Activated CD4-positive, alpha-beta T cell treated with anti-CD3 and anti-CD28 coated beads, Interleukin-2, Interleukin-4, amounts not matched to agents 100 ng/mL and 50 ng/mL, durations not matched to agents 16 hours and 8 hours (primary cell): Measurements from ENCODE around the gene PARD3B.

Experiments used
- DNase-seq: peaks from one replicate; pipeline ENCODE4 v3.0.0-alpha.2; 2020; ENCODE audit warnings: low spot score

Gene PARD3B

DNA sequence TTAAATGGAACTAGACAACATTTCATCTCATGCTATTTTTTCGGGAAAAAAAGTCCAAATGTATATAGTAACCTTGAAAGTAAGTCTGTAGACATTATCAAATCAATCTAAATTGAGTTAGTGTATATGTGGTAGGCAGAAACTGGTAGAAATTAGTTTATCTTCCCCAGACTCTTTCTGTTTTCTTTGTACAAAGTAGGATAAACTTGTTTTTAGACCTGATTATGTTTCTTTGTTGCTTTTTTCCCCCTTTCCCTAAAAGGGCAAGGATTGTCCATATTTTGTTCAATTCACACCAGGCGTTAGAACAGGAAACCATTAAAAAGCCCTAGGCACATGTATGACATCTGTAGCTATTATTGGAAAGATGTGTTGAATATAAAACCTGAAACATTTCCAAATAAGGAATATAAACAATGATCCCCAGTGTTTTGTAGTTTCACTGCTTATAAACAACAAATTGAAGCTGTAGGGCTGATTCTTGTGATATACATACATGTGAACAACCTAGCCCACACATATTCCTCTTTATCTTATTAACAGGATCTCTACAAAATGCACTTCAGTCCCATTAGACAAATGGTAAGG lies 528.3 kb downstream of the PARD3B start:
- DNase-seq: no peak

DNA sequence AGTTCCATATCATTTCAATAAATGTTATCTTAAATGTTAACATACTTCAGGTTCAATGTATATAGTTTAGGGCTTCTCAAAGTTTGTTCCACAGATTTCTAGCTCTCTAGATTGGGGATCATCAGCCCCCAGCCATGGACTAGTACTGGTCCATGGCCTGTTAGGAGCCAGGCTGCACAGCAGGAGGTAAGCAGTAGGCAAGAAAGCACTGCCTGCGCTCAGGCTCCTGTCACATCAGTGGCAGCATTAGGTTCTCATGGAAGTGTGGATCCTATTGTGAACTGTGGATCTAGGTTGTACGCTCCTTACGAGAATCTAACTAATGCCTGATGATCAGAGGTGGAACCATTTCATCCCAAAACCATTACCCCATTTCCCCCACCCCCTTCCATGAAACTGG lies 531.1 kb downstream of the PARD3B start:
- DNase-seq: no peak

DNA sequence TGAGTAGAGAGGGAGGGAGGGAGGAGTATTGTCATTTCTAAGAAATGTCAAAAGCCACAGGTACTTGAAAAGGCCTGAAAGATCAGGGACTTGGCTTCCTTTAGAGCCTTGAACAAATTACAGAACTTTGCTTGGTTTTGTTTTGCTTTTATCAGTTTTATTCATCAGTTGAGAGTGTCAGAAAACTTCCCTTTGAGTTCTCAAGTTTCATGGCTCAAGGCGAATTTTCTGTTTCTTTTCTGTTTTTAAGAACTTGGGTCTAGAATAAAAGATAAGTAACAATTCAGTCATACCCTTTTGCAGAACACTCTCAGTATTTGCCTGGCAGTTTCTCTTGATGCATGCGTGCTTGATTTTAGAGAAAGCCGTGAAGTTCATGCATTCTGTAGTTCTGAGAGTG lies 531.9 kb downstream of the PARD3B start:
- peak; percentile 27 for DNase-seq

DNA sequence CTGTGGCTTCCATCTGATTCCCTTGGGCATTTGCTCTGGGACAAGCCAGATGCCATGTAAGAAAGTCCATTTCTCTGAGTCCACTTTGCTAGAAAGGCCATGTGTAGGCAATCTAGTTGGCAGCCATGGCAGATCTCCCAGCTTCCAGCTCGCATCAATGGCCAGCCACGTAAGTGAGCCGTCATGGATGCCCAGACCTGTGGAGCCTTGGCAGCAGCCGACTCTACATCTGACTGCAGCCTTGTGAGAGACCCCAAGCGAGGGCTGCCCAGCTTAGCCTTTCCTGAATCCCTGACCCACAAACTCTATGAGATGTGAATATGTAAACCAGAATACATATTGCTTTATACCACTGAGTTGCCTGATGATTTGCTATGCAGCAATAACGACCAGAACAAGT lies 533.5 kb downstream of the PARD3B start:
- no peak for DNase-seq

DNA sequence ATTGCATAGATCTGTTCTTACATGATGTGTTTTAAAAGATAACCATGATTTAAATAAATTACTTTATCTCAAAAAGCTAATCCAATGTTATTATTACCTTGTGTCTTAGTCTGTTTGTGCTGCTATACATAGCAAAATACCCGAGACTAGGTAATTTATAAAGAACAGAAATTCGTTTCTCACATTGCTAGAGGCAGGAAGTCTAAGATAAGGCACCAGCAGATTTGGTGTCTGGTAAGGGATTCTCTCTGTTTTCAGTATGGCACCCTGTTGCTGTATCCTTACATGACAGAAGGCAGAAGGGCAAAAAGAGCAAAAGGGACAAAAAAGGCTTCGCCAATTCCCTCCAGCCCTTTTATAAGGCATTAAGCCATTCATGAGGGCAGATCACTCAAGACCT lies 533.9 kb downstream of the PARD3B start:
- DNase-seq: no peak

DNA sequence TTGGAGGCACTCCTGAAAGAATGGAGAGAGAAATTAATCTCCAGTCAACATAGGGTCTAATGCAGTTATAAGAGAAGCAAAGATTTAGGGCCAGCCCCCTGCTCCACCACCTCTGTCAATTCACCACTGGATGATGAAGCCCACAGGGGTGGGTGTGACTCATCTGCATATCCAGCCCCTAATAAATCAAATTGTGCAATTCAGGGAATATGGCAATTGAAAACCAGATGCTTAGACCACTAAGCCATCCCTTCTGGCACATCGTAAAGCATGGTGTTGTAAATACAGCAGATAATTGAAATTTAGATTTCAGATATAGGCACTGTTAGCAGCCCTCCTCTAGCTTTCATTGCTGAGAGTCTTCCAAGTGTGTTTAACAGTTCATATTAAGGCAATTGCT lies 541.4 kb downstream of the PARD3B start:
- DNase-seq: no peak

DNA sequence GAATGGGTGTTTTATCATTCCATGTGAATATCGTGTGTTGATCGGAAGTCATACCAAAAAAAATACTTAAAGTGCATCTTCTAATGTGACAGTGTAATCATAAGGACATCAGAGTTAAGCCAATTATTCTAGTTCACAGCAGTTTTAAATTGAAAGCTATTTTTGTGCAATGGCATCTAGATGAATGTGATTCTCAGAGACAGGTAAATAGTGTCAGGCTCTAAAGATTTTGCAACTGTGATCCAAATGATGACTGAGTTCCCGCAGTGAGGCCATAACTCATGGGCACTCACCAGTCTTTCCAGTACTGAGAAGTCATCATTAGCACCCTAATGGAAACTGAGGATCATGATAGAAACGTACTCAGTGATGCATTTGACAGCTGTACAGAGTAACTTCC lies 542.6 kb downstream of the PARD3B start:
- no peak for DNase-seq

DNA sequence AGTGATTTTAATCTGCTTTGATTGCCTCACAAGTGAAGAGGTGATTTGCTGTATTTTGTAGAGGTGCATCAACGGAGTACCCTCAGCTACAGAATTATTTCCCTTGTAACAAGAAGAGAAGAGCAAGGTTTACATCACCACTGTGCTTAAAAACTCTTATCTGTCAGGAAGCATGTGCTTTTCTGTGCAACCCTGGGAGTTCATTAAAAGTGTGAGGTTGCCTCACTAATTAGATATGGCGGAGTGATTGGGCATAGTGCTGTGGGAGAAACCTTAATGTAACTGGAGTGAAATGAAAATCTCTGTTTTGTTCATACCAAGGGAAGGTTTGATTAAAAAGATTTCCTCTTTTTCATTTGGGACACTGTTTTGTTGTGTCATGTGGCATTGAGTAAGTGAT lies 544.7 kb downstream of the PARD3B start:
- DNase-seq: no peak

DNA sequence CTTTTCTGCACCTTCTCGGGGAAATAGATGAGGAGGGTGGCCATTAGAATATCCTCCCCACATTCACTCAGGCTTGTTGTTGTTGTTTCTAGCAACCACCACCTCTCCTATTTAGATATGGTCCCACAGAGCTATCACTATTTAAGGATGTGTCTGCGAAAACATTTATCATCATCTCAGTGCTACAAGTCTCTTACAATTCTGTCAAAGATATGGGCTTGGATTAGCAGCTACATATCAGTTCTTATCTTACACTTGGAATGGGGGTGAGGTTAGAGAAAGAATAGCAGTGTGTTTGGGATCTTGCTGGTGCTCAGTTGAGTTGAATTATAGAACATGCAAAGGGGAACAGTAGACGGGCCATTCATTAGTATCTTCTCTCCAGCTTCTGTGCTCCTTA lies 546.1 kb downstream of the PARD3B start:
- DNase-seq: no peak

DNA sequence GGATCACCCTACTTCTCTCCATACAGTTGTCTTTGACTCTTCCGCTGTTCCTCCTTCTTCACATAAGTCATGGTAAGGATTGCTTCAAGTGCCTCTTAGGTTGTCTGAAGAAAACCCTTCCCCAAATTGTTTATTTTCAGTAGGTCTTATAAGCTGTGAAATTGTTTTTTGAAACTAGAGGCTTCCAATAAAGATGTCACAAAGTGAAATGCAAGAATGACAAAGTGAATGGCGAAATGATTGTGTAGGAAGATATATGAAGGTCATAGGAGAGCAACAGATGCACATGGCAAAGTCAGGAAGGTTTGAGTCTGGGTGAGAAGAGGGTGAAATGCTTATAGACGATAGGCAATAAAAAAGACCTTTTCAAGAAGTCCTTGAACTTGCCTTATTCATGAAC lies 548.8 kb downstream of the PARD3B start:
- DNase-seq: no peak

DNA sequence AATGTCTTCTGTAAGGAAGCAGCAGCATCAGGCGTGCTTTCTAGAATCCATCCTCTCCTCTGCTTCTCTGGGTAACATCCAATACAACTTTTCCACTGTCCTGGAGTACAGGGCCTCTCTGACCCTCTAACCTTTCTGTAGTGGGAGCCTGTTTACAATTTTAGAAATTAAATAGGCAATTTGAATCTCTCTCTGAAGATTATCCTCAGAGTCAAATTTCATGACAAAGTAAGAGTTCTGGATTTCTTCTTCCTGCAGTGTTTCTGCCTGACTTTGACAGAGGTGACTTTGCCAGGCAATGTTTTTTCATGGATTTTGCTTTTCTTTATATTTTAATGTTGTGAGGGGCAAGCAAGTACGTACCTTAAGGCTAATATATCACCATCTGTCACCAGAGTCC lies 558.4 kb downstream of the PARD3B start:
- DNase-seq: no peak

DNA sequence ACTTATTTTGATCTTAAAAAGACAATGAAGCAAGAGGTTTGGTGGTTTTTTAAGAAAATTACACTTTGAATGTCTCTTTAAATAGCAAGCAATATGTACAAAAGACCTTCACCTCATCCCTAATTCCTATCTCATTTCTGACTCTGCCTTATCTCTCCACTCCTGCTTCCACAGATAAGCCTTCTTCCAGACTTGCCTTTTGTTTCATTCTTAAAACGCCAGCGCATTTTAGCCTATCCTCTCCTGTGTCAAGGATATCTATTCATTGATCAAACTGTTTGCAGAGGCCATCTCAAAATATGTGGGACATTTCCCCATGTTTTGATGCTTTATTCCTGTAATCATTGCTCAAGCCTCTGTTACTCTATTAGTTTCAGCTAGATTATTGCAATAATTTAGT lies 562.5 kb downstream of the PARD3B start:
- DNase-seq: no peak

DNA sequence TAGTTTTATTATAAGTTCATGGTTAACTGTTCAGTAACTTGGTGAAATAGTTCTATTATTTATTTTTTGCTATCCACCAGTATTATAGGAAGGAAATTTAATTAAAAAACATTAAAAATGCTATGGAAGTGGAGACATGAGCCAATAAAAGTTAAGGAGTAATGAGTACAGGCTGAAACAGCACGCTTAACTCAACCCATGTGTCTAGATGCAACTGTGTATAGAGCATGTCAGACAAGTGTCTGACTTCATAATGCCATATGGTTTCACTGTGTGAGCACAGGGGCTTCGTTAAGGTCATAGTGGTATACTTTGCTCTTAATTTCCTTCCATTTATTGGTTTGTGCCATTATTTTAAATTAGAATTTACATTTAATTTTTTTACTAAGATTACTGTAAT lies 570.2 kb downstream of the PARD3B start:
- no peak for DNase-seq

DNA sequence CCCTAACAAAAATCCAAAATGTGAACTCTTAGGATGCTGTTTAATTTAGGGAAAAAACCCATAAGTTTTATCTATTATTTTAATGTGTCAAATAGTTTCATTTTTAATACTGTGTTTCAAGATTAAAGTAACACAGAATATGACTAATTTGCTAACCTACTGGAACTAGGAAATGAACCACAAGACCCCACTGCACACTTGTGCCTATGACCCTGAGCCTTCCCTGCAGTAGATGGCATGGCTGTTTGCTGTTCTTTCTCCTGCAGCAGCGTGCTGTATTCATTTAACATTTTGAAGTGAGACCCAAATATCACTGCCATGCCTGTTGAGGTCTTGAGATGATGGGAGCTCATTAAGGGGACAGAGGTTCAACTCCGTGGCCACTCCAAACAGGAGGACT lies 571.9 kb downstream of the PARD3B start:
- DNase-seq: peak; percentile 2

DNA sequence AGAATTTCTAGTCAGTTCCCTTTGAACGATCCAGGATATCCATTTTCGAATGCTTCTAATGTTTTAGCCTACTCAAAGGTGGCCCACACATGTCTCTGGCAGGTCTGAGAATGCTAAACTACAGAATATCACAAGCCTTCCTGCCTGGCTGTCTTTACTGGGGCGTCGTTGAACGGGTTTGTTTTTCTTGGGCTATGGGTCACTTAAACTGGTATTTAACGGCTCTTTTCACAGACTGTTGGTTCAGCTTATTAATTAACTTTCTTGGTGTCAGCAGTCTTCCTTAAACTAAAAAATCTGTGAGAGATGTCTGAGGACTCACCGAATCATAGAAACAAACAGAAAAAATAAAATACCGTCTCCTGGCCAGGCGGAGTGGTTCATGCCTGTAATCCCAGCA lies 573.9 kb downstream of the PARD3B start:
- no peak for DNase-seq

DNA sequence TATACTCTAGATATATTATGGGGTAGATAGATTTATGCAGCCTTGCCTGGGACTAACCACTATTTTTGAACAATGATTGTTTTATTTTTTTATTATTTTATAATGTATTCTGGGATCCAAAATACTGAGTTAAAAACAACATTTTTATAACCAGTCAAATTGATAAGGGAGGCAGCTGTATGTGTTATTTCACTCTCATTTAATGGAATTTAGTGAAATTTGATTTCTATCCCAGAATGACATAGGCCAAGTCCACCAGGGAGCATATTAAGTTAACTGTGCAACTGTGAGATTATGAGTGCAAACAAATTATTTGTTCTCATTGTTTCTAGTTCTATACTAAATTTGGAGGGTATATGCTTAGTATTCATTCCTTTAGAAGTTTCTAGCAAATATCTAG lies 583.5 kb downstream of the PARD3B start:
- no peak for DNase-seq

DNA sequence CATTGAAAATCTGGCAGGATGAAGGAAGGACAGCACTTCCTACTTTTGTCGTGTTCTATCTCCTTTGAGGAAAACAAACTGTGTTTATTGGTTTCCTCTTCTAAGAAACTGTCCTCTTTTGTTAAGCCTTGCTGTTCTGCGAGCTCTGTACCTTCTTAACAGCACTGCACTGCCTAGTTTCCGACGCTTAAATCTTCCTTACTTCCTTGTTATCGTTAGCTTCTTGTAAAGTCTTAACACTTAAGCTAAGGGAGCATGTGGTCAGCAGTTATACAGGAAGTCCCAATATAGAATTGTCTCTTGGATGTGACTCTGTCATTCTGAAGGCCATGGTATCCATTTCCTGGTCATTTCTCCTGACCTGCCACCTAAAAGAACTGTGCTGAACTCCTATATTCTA lies 584.3 kb downstream of the PARD3B start:
- DNase-seq: no peak

DNA sequence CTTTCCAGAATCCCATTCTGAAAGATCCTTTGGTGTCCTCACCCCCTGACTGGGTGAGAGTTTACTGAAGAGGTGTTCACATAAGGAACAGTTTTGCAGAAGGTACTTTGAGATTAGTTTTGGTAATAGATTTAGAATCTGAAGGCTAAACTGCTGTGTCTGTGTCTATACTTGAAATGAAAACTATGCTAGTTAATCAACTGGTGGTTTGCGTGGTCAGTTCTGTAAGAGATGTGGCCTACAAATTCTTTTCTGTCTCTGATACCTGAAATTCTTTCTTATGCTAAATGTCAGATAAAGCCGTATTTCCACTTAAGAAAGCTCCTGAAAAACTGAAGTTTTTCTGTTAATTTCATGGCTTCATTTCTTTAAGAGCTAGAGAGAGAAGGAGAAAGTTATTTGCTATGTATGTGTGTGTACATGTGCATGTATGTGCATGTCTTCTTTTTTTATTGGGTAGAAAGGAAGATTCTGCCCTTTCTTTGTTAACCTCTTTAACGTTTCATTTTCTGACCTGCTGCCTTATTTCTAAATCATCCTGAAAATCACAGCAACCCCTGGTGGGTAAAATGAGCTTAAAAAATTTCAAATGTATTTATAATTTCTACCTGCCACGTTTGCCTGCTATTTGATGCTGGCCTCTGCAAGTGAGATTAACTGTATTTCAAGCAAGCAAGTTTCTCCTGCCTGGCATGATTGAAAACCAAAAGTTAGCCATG lies 585.0 kb downstream of the PARD3B start:
- DNase-seq: no peak

DNA sequence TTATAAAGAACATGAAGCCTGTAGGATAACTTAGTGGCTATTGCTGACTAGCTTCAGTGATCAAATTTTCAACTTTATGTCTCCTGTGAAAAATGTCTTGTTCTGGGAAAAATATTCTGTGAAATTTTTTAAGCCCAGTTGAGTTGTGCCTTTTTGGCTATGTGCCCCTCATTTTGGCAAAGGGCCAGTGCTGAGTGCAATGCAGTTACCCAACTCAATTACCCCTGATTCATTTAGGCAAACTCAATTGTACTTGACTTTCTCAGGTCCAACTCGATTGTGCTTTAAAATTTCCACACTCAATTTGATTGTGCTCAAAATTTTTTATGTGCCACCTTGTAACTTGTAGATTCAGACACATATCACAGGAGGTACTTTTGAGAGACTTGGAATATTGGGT lies 588.3 kb downstream of the PARD3B start:
- DNase-seq: no peak

DNA sequence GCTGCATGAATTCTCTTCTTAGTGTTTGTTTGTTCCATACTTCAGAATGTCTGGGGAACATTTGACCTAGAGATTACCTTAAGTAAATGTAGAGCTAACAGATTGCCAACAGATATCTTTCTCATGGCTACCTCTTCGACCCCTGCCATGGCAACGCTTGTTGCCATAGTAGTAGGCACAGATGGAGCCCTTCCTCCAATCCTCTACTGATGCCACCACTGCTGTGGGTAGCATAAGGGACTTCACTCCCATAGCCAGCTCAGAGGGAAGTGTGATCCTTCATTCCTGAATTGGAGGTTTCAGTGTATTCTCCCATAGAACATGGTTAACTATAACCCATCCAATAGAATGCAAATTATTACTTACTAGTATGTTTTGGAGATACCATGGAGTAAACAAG lies 593.5 kb downstream of the PARD3B start:
- DNase-seq: no peak

DNA sequence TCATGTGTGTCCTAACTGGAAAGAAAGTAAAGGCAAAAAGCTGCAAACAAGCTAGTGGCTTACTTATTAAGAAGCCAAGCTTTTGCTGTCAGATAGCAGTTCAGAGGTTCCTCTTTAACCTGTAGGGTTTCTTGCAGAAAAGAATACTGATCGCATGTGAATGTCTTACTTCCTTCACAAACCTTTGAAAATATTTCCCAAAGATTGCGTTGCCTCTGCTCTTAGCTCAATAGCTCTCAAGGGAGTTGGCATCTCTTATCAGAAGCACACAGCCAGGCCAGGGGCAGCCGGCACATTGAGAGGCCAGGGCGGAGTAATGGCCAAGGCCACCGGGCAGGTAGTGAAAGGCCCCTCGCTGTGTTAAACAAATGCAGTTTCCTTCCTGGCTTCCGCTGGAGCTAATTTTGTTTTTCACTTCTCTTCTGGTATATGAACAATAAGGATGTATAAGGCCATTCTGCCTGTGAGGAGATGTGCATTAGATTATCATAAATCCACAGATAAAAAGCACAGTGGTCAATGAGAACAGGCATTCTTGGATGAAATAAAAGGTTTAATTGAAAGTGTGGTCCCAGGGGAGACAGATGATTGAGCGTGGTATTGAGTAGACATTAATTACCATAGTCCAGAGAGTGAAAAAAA lies 594.7 kb downstream of the PARD3B start:
- DNase-seq: no peak

DNA sequence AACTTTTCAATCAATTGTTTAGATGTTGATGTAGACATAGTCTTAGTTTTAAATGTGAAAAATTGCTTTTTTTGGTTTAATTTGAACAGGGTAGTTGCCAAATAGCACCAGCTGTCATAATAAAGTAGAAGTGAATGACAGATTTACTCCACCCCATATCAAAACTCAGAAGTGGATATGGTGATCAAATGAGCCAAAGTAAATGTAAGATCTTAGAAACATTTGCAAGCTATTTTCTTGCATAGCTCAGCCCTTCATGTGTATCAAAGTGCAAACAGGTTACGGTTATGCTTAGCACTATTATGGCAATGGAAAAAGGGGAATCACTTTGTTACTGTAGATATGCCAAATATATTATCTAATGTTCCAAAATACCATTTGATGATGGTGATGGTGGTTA lies 596.1 kb downstream of the PARD3B start:
- DNase-seq: no peak

DNA sequence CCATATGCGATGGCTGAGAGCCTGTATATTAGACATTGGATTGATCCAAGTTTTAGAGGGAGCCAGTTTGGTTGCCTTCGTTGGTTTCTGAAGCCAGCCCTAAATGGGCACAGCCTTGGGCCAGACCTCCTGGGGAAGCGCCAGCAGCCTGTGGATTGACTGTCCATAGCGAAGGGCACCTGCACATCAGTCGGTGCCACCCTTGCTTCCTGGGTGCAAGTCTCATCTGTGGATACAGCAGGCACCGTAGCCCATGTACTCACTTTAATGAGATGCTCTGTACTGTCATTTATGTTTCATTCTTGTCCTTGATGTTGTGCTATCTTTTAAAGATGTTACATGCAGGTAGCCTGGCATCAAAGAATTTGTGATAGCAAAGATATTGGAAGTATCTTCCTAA lies 600.6 kb downstream of the PARD3B start:
- no peak for DNase-seq

DNA sequence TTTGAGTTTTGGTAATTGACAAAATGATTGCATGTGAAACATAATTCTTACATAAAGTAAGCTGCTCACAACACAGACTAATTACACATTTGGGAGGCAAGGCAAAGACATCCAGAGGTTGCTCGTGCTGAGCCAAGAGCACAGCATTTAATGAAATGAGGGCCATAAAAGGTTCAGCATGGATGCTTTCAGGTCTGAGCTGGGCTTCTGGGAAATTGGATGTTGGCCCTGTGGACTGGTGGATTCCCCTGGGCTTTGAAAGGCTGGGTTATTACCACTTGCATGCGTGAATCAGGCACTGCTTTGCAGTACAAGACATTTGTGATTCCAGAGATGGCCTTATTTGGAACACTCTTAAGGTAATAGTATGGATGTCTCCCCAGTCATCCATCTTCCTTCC lies 603.5 kb downstream of the PARD3B start:
- DNase-seq: no peak
